HepG2 (cell line): ENCODE results near the gene JMJD6. TPM values are rescaled to one million over a fixed set of nuclear protein-coding genes. Genes with fewer than 3 reads are reported as not detected.

ENCODE experiments used
- ATF4 ChIP-seq, 2 experiments: fragments of 450-650 bp in 1 of 2; sonication (generic) in 1 of 2; formaldehyde crosslinking; IDR thresholded peaks; 2 replicates each; pipeline versions ENCODE4 v1.5.0 to v1.8.0; 2020 to 2022; ENCODE audit warnings: mild to moderate bottlenecking in 1 of 2, missing genetic modification reagents in 1 of 2
- CBX1 ChIP-seq: IDR thresholded peaks from one replicate; pipeline ENCODE4 v1.6.1; 2016; ENCODE audit warnings: antibody characterized with exemption, low read depth
- RAD21 ChIP-seq: fragments of 450-650 bp; formaldehyde crosslinking; IDR thresholded peaks from 2 replicates; pipeline ENCODE4 v1.5.0; 2020; ENCODE audit warnings: mild to moderate bottlenecking
- SIN3A ChIP-seq: IDR thresholded peaks from 2 replicates; pipeline ENCODE4 v1.6.1; 2011; ENCODE audit warnings: low read depth, mild to moderate bottlenecking, control low read depth, low read length, borderline replicate concordance
- TMF1 ChIP-seq: sonication (generic); formaldehyde crosslinking; IDR thresholded peaks from 2 replicates; pipeline ENCODE4 v1.8.1; 2022; ENCODE audit warnings: low read depth, missing genetic modification reagents
- ZFP1 ChIP-seq: IDR thresholded peaks from 2 replicates; pipeline ENCODE4 v1.6.1; 2016
- ZNF142 ChIP-seq: sonication (generic); formaldehyde crosslinking; IDR thresholded peaks from 2 replicates; pipeline ENCODE4 v1.4.0; 2020; ENCODE audit warnings: missing genetic modification reagents
- ZNF652 ChIP-seq: IDR thresholded peaks from 2 replicates; pipeline ENCODE4 v1.6.1; 2016; ENCODE audit warnings: low read depth, borderline replicate concordance
- ZNF674 ChIP-seq: sonication (generic); formaldehyde crosslinking; IDR thresholded peaks from 2 replicates; pipeline ENCODE4 v1.5.0; 2020; ENCODE audit warnings: low read depth, mild to moderate bottlenecking, missing genetic modification reagents
- ZNF687 ChIP-seq: sonication (generic); formaldehyde crosslinking; IDR thresholded peaks from 2 replicates; pipeline ENCODE4 v1.5.1; 2020; ENCODE audit warnings: mild to moderate bottlenecking, missing genetic modification reagents, moderate library complexity
- ZSCAN20 ChIP-seq: sonication (generic); formaldehyde crosslinking; IDR thresholded peaks from 2 replicates; pipeline ENCODE4 v1.4.0; 2020; ENCODE audit warnings: missing genetic modification reagents, mild to moderate bottlenecking, borderline replicate concordance
- polyA plus RNA-seq, 8 experiments: library from polyadenylated mRNA; depleted of rRNA in 3 of 8; stranded (reverse) in 7 of 8; unstranded in 1 of 8; fragments of >200 nt; fragmentation: Illumina TruSeq in 4 of 8; extraction: Trizol in 4 of 8; gene quantifications; 2 replicates each; pipeline versions ENCODE4 v1.2.1 to v1.2.3, GENCODE V29; 2011 to 2016; ENCODE audit warnings: low read depth in 4 of 8, missing spikeins in 1 of 8, mixed read lengths in 1 of 8; ENCODE audit not compliant: insufficient read depth in 1 of 8
- total RNA-seq, 5 experiments: library from RNA; depleted of rRNA; stranded (reverse); fragments of >200 nt; fragmentation: Illumina TruSeq; extraction: Trizol; gene quantifications; 2 replicates each; pipeline ENCODE4 v1.2.3, GENCODE V29; 2016; ENCODE audit warnings: low read depth in 1 of 5
- TF ChIP-seq, protein P1 (sequence below): sonication (generic); formaldehyde crosslinking; IDR thresholded peaks from 2 replicates; pipeline ENCODE4 v1.4.0; 2020; ENCODE audit warnings: missing genetic modification reagents, mild to moderate bottlenecking, borderline replicate concordance
- TF ChIP-seq, protein P2 (sequence below): sonication (generic); formaldehyde crosslinking; IDR thresholded peaks from 2 replicates; pipeline ENCODE4 v1.5.0; 2020; ENCODE audit warnings: missing genetic modification reagents

The JMJD6 gene
- total and polyA plus RNA-seq, 2 of the 13 experiments (the other 11 are each of a cell fraction or from before 2014, with no cell fraction given) = 33.6 to 41.0 TPM

DNA sequence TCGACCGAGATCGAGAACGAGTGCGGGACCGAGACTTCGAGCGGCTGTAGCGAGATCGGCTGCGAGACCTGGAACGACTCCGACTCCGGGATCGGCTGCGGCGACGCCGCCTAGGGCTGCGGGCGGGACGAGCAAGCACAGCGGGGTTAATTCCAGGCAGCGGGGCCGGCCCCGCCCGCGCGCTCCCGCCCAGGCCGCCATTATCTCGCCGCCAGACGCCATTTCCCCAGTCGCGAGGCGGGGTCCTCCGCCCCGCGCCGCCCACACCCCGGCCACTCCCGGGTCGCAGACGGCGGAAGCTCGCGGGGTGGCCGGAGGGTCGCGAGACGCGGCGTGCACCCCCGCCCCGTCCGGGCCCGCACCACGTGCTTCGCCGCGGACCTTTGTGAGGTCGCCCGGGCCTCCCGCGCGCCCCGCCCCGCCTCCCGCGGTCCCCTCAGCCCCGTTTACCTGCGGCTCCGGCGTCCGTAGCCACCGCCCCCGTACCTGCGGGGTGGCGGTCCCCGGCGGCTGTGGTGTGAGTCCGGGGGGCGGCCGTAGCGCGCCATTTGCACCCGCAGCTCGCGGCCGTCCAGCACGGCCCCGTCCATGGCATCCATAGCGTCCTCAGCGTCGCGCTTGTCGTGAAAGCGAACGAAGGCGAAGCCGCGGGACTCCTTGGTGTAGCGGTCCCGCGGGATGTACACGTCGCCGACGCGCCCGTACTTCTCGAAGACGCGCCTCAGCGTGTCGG, 10.1 kb upstream of the JMJD6 start (continued):
- TF ChIP-seq ATF4 (CRISPR knock-in tag; IDR thresholded peaks at IDR 0.05) (no peak), ZNF142 (CRISPR knock-in tag) (peak; percentile 12; the same call in 1 of the 2 replicates), RAD21 (CRISPR knock-in tag) (peak; percentile 54), CBX1 (peak; percentile 31), ZSCAN20 (CRISPR knock-in tag) (0 out of 2 replicates have a peak, but pooled peaks have one; percentile 63), ZNF674 (no peak), TMF1 (CRISPR knock-in tag) (0 out of 2 replicates have a peak, but pooled peaks have one; percentile 28), SIN3A (0 out of 2 replicates have a peak, but pooled peaks have one; percentile 30), ZFP1 (CRISPR knock-in tag) (no peak), ZNF687 (CRISPR knock-in tag) (peak; percentile 53; the same call in 1 of the 2 replicates), ZNF652 (CRISPR knock-in tag) (peak; percentile 55; the same call in 1 of the 2 replicates)
- TF ChIP-seq, protein P1, sequence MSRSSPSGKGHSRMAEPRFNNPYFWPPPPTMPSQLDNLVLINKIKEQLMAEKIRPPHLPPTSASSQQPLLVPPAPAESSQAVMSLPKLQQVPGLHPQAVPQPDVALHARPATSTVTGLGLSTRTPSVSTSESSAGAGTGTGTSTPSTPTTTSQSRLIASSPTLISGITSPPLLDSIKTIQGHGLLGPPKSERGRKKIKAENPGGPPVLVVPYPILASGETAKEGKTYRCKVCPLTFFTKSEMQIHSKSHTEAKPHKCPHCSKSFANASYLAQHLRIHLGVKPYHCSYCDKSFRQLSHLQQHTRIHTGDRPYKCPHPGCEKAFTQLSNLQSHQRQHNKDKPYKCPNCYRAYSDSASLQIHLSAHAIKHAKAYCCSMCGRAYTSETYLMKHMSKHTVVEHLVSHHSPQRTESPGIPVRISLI = 0 out of 2 replicates have a peak, but pooled peaks have one; percentile 5
- TF ChIP-seq, protein P2, sequence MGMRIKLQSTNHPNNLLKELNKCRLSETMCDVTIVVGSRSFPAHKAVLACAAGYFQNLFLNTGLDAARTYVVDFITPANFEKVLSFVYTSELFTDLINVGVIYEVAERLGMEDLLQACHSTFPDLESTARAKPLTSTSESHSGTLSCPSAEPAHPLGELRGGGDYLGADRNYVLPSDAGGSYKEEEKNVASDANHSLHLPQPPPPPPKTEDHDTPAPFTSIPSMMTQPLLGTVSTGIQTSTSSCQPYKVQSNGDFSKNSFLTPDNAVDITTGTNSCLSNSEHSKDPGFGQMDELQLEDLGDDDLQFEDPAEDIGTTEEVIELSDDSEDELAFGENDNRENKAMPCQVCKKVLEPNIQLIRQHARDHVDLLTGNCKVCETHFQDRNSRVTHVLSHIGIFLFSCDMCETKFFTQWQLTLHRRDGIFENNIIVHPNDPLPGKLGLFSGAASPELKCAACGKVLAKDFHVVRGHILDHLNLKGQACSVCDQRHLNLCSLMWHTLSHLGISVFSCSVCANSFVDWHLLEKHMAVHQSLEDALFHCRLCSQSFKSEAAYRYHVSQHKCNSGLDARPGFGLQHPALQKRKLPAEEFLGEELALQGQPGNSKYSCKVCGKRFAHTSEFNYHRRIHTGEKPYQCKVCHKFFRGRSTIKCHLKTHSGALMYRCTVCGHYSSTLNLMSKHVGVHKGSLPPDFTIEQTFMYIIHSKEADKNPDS = peak; percentile 20; the same call in 1 of the 2 replicates
